ENCODE results near the gene TEX19.
A peak's percentile ranks its signal among the peaks of the same experiment; 100 is the strongest.

The TEX19 gene

DNA sequence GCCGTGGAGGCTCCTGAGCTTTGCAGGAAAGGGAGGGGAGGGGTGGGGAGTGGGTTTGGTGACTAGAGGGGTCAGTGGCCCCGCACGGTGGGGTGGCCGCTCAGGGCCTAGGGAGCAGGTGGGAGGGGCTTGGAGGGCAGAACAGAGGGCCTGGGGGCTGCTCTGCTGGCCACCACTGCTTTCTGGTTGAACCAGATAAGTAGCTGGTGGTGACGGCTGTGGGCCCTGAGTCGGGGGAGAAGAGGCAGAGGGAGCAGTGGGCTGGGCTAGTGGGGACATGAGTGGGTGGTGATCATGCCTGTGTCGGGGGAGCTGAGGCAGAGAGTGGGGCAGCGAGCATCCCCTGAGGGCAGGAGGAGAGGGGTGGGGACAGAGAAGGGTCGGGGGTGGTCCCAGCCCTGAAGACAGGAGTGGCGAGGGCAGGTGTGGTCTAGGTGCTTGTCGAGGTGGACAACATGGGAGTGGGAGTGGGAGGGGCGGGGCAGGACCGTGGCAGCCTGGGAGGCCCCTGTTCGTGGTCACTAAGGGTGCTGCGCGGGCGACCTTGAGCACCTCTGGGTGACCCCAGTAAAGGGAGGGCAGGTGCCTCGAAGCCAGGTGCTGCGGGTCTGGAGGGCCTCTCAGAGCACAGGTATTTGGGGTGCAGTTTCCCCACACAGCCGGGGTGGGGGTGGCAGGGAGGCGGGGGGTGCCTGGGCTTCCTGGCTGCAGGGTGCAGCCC, 35.4 kb upstream of the TEX19 start:
- TF ChIP-seq EP300 (IDR thresholded peaks at IDR 0.05; ENCODE audit: borderline replicate concordance): no peak
- no peak for TF ChIP-seq RAD21 (IDR thresholded peaks at IDR 0.05; ENCODE audit: low read depth)

DNA sequence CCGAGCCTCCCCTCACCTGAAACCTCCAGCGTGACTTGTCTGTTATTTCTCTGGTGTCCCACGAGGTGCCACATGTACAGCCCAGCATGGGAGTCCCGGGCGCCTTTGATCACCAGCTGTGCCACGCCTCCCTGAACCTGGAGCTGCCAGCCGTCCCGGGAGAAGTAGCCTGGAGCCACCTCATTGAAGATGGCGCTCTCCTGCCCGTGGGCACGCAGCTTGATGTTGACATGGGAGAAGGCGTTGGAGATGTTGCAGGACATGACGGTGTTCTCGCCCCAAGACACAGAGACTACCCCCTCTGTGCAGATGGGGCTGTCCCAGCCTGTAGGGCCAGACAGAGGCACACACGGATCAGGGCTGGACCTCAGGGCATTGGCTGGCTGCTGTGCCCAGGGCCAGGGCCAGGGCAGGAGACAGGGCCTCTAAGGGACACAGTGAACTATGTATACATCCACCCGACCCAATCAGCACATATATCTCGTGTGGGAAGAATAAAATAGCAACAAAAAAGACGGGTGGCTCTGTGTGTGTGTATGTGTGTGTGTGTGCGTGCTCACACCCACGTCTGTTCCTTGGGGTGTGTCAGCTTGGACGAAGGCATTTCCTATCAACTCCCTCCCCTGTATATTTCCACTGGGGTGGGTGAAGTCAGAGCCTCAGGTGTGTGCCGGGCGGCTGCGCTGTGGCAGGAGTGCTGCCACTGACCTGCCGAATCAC, 34.3 kb upstream of the TEX19 start:
- TF ChIP-seq TCF12 (IDR thresholded peaks at IDR 0.05; ENCODE audit: low read depth) (0 out of 2 replicates have a peak, but pooled peaks have one; percentile 45), CEBPB (IDR thresholded peaks at IDR 0.05) (no peak)

DNA sequence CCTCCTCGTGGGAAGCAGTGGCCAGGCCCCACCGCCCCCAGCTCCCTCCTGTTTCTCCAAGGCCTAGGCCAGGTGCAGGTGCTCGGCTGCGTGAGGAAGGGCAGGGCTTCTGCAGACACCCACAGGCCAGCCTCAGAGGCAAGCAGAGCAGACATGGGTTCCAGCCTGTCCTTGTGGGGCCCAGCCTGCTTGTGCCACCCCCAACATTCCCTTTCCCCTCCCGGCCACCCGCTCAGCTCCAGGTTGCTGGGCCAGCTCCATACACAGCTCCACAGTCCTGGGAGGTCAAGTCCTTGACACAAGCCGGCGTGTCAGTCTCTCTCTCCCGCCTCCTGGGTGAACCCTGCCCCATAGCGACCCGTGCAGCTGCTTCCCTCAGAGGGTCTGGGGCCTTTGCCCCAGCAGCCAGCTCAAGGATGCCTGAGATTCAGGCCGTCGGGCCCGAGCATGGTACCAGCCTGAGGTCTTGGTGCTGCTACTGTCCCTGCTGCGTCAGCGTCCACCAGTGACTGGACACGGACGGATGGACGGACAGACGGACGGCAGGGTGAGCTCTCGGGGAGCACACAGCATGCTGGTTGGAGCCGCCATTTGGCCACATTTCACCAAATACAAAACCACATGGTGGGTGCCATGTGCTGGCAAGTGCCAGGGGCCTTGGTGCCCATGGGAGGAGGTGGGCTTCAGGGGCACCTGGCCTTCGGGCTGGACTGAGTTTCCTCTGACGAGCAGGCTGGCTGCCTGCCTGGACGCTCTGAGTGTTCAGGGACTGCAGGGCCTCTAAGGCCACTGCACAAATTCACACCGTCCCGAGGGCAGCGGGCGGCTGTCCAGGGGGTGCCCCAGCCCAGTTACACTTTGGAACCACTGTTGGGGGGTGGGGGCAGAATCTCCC, 33.5 kb upstream of the TEX19 start:
- no peak for TF ChIP-seq EP300 (IDR thresholded peaks at IDR 0.05; ENCODE audit: borderline replicate concordance)
- no peak for TF ChIP-seq TEAD4 (IDR thresholded peaks at IDR 0.05)
- TF ChIP-seq, protein P1, sequence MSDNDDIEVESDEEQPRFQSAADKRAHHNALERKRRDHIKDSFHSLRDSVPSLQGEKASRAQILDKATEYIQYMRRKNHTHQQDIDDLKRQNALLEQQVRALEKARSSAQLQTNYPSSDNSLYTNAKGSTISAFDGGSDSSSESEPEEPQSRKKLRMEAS (IDR thresholded peaks at IDR 0.05): no peak

DNA sequence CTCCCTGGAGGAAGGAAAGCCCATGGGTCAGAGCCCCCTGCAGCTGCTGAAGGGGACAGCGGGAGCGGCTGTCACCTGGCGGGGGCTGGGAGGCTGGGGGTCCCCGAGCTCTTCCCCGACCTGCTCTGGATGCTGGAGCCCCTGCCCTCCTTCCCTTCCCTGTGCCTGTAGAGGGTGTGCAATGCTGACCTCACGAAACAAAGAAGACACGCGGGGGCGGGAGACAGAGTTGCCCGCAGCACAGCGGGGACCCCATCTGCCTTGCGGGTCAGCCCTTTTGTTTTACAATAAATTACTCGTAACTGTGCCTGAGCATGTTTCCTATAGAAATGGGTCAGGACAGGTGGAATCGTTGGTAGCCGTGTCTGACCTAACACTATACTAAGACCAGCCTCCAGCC, 31.8 kb upstream of the TEX19 start:
- TF ChIP-seq, protein P2, sequence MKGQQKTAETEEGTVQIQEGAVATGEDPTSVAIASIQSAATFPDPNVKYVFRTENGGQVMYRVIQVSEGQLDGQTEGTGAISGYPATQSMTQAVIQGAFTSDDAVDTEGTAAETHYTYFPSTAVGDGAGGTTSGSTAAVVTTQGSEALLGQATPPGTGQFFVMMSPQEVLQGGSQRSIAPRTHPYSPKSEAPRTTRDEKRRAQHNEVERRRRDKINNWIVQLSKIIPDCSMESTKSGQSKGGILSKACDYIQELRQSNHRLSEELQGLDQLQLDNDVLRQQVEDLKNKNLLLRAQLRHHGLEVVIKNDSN (IDR thresholded peaks at IDR 0.05): no peak
- TF ChIP-seq, protein P1 (IDR thresholded peaks at IDR 0.05): no peak
- TF ChIP-seq CEBPB (IDR thresholded peaks at IDR 0.05): no peak
- no peak for TF ChIP-seq EGR1 (IDR thresholded peaks at IDR 0.05)
- no peak for TF ChIP-seq TAF1 (IDR thresholded peaks at IDR 0.05; ENCODE audit: low read depth)
- no peak for TF ChIP-seq TCF12 (IDR thresholded peaks at IDR 0.05; ENCODE audit: low read depth)

DNA sequence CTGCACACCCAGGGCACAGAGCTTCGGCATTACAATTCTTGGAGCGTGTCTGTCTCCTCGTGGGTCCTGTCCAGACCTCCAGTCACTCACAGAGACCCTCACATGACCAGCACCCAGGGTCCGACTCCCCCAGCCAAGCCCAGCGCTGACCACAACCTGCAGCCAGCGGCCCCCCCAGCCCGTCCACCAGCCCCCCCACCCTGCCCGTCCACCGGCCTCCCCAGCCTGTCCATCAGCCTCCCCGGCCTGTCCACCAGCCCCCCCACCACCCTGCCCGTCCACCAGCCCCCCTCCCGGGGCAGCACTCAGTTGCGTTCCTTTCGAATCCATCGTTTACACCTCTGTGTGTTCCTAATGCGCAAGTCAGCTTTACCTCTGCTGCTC, 31.3 kb upstream of the TEX19 start:
- no peak for TF ChIP-seq EP300 (IDR thresholded peaks at IDR 0.05; ENCODE audit: borderline replicate concordance)
- no peak for TF ChIP-seq EGR1 (IDR thresholded peaks at IDR 0.05)
- TF ChIP-seq, protein P1 (IDR thresholded peaks at IDR 0.05): no peak
- TF ChIP-seq RAD21 (IDR thresholded peaks at IDR 0.05; ENCODE audit: low read depth): no peak
- TF ChIP-seq, protein P2 (IDR thresholded peaks at IDR 0.05): no peak
- TF ChIP-seq TEAD4 (IDR thresholded peaks at IDR 0.05): no peak
- TF ChIP-seq TAF1 (IDR thresholded peaks at IDR 0.05; ENCODE audit: low read depth): no peak
- TF ChIP-seq CREB1 (IDR thresholded peaks at IDR 0.05; ENCODE audit: low read depth): no peak
- TF ChIP-seq YY1 (IDR thresholded peaks at IDR 0.05; ENCODE audit: low read depth): no peak
- TF ChIP-seq TCF12 (IDR thresholded peaks at IDR 0.05; ENCODE audit: low read depth): no peak
- TF ChIP-seq ZBTB7A (IDR thresholded peaks at IDR 0.05; ENCODE audit: low read depth): no peak
- TF ChIP-seq CEBPB (IDR thresholded peaks at IDR 0.05): no peak

DNA sequence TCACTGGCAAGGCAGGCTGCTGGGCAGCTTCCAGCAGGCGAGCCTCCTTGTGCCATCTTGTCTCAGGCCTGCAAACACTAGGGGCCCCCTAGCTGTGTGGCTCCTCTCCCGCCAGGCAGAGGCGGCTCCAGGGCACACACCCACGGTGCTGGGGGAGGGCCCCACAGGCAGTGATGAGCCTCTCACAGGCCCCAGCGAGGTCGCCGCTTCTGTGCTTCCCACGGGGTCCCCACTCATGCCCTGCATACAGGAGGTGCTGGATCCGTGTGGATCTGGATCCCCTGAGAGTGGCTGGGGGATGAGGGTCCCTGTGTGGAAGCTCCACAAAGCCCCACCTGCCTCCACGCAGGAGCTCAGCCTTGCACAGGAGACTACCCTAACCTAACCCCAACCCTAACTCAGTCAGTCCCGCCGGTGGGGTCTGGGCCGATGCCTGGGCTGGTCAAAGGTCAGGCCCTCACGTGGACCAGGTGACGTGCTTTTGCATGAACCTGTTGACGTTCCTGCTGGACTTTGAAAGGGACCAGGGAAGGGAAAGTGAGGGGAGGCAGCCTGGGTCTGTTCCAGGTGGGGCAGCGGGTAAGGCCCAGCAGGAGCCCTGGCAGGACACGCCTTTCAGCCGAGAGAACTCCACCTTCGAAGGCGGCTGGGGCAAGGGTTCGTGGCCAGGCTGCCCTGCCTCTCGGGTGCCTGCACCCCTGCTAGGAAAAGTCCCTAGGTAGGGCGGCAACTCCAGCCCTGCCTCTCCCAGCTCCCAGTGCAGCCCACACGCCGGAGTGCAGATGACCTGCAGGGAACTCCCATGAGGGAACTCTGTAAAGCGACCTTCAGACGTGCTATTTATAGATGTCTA, 30.7 kb upstream of the TEX19 start:
- TF ChIP-seq FOXM1 (IDR thresholded peaks at IDR 0.05; ENCODE audit: borderline replicate concordance, low read depth) (no peak), RAD21 (IDR thresholded peaks at IDR 0.05; ENCODE audit: low read depth) (no peak), EGR1 (IDR thresholded peaks at IDR 0.05) (no peak)

DNA sequence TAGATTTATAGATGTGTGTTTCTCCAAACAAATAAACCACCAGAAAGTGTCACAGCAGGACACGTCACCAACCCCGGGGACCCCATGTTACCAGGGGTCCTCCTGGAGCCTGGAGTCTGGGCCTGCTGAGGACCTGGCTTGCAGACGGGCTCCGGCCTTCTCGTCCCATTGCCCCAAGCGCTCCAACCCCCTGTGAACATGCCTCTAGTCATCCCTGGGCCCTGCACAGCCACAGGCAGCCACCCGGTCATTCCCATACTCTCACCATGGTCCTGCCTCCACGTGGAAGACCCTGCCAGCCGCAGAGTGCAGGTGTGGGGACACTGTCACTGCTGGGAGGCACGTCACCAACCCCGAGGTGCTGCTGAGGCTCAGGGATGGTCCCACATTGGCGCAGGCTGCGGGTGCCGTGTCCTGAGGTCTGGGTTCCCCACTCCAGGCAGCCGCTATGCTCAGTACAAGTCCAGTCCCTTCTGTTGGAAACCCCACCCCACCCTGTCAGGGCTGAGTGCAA, 30.0 kb upstream of the TEX19 start:
- TF ChIP-seq EGR1 (IDR thresholded peaks at IDR 0.05) (no peak), TAF1 (IDR thresholded peaks at IDR 0.05; ENCODE audit: low read depth) (no peak), TCF12 (IDR thresholded peaks at IDR 0.05; ENCODE audit: low read depth) (no peak)
- TF ChIP-seq, protein P2 (IDR thresholded peaks at IDR 0.05): no peak

DNA sequence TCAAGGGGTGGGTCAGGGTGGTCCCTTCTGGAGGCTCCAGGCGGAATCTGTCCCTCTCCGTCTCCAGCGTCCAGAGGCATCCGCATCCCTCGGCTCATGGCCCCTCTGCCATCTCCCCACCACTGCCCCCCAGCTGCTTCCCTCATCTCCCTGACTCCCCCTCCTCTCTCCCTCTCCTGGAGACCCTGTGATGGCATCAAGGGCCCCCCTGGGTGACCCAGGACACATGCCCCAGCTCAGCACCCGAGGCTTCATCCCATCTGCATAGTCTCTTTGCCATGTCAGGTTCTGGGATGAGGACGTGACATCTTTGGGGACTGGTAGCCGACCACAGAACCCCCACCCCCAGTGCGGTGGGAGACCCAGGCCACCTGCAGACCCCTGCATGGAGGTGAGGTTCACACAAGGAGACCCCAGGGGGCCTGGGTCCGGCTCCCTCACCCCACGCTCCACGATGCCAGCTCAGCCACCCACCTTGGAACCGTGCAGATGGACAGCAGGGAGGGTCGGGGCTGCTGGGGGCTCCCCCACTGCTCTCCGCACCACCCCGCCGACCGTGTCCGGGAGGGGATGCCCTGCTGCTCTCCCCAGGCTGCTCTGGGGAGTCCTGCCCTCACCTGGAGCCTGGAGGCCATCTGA, 29.2 kb upstream of the TEX19 start:
- no peak for TF ChIP-seq FOXM1 (IDR thresholded peaks at IDR 0.05; ENCODE audit: borderline replicate concordance, low read depth)
- TF ChIP-seq CEBPB (IDR thresholded peaks at IDR 0.05): no peak
- no peak for TF ChIP-seq TAF1 (IDR thresholded peaks at IDR 0.05; ENCODE audit: low read depth)
- TF ChIP-seq, protein P1 (IDR thresholded peaks at IDR 0.05): no peak
- no peak for TF ChIP-seq EGR1 (IDR thresholded peaks at IDR 0.05)
- no peak for TF ChIP-seq EP300 (IDR thresholded peaks at IDR 0.05; ENCODE audit: borderline replicate concordance)
- no peak for TF ChIP-seq TCF12 (IDR thresholded peaks at IDR 0.05; ENCODE audit: low read depth)
- TF ChIP-seq YY1 (IDR thresholded peaks at IDR 0.05; ENCODE audit: low read depth): no peak
- TF ChIP-seq RAD21 (IDR thresholded peaks at IDR 0.05; ENCODE audit: low read depth): no peak
- TF ChIP-seq, protein P3, sequence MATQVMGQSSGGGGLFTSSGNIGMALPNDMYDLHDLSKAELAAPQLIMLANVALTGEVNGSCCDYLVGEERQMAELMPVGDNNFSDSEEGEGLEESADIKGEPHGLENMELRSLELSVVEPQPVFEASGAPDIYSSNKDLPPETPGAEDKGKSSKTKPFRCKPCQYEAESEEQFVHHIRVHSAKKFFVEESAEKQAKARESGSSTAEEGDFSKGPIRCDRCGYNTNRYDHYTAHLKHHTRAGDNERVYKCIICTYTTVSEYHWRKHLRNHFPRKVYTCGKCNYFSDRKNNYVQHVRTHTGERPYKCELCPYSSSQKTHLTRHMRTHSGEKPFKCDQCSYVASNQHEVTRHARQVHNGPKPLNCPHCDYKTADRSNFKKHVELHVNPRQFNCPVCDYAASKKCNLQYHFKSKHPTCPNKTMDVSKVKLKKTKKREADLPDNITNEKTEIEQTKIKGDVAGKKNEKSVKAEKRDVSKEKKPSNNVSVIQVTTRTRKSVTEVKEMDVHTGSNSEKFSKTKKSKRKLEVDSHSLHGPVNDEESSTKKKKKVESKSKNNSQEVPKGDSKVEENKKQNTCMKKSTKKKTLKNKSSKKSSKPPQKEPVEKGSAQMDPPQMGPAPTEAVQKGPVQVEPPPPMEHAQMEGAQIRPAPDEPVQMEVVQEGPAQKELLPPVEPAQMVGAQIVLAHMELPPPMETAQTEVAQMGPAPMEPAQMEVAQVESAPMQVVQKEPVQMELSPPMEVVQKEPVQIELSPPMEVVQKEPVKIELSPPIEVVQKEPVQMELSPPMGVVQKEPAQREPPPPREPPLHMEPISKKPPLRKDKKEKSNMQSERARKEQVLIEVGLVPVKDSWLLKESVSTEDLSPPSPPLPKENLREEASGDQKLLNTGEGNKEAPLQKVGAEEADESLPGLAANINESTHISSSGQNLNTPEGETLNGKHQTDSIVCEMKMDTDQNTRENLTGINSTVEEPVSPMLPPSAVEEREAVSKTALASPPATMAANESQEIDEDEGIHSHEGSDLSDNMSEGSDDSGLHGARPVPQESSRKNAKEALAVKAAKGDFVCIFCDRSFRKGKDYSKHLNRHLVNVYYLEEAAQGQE (IDR thresholded peaks at IDR 0.05; ENCODE audit: low read depth): no peak

Measured in Ishikawa (cell line).